H1 (cell line): ENCODE data around the gene TBC1D20. TPM values are rescaled to one million over a fixed set of nuclear protein-coding genes. Genes with fewer than 3 reads are reported as not detected.

Experiments
- CEBPB ChIP-seq: IDR thresholded peaks from 2 replicates; pipeline ENCODE4 v1.6.1; 2012; ENCODE audit warnings: low read depth, low read length
- CHD2 ChIP-seq: IDR thresholded peaks from 2 replicates; pipeline ENCODE4 v1.6.1; 2012; ENCODE audit warnings: low read length, improper control_type of control experiment
- KDM4A ChIP-seq: IDR thresholded peaks from one replicate; pipeline ENCODE4 v1.7.1; 2012; ENCODE audit warnings: low read depth, mild to moderate bottlenecking, moderate library complexity, low read length, inconsistent platforms; ENCODE audit not compliant: severe bottlenecking
- NRF1 ChIP-seq: IDR thresholded peaks from 2 replicates; pipeline ENCODE4 v1.6.1; 2011; ENCODE audit warnings: mild to moderate bottlenecking, low read depth, low read length, improper control_type of control experiment
- PHF8 ChIP-seq: fragments of 200-600 bp; sonication (generic); conservative IDR thresholded peaks from 2 replicates; pipeline ENCODE4 v1.7.1; 2012; ENCODE audit warnings: low read depth, mild to moderate bottlenecking, inconsistent platforms, low read length, moderate library complexity
- POLR2A ChIP-seq, 2 experiments: IDR thresholded peaks; 1 replicate in 1 of 2; 2 replicates in 1 of 2; pipeline ENCODE4 v1.6.1; 2011; ENCODE audit warnings: low read depth in 2 of 2, low read length in 2 of 2, mild to moderate bottlenecking in 2 of 2; ENCODE audit errors: control extremely low read depth in 1 of 2
- SRF ChIP-seq: IDR thresholded peaks from 2 replicates; pipeline ENCODE4 v1.6.1; 2011; ENCODE audit warnings: mild to moderate bottlenecking, low read depth, low read length, moderate library complexity
- TAF1 ChIP-seq: IDR thresholded peaks from 2 replicates; pipeline ENCODE4 v1.6.1; 2011; ENCODE audit warnings: mild to moderate bottlenecking, low read depth, low read length
- TEAD4 ChIP-seq: IDR thresholded peaks from 2 replicates; pipeline ENCODE4 v1.6.1; 2012; ENCODE audit warnings: low read depth, low read length, inconsistent platforms, mixed read lengths
- polyA plus RNA-seq, 7 experiments: library from polyadenylated mRNA; depleted of rRNA in 3 of 7; stranded (reverse) in 5 of 7; unstranded in 2 of 7; fragments of >200 nt in 5 of 7; fragments of 200-250 nt in 2 of 7; gene quantifications; 1 replicate in 5 of 7; 2 replicates in 1 of 7; 4 replicates in 1 of 7; pipeline versions ENCODE4 v1.2.1 to v1.2.3, GENCODE V29; 2011 to 2013; ENCODE audit warnings: missing spikeins in 2 of 7, mixed read lengths in 2 of 7
- total RNA-seq: library from RNA; stranded (reverse); fragmentation: NEBNext Ultra II Directional; extraction: Animal tissue kit (Norgen Biotek cat#: 25700); gene quantifications from 2 replicates; pipeline ENCODE4 v1.2.1, GENCODE V29; 2021
- TF ChIP-seq, protein P1 (sequence below): IDR thresholded peaks from 2 replicates; pipeline ENCODE4 v1.6.1; 2011; ENCODE audit warnings: low read length, improper control_type of control experiment

TBC1D20 gene
- total and polyA plus RNA-seq, 2 of the 8 experiments (the other 6 are each of a cell fraction or from before 2014, with no cell fraction given): 14.5 to 17.1 TPM

DNA sequence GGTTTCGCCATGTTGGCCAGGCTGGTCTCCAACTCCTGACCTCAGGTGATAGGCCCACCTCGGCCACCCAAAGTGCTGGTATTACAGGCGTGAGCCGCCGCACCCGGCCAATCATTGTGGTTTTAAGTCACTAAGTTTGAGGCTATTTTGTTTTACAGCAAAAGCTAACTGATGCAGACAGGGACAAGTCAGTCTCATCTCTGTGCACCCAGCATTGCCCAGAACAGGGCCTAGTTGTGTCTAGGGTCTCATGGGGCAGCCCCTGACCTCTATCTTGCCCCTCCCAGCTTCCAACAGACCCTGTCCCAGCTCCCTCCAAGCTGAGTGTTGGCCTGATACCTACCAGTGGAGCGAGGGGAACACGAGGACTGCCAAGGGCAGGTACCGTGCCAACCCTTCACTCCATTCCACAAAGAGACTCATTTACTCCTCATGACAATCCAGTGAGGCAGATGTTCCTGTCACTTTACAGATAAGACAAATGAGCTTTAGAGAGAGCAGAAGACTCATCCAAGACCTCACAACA lies 63.1 kb downstream of the TBC1D20 start (continued):
- no peak for TF ChIP-seq TEAD4
- no peak for TF ChIP-seq KDM4A
- TF ChIP-seq CEBPB: no peak
- TF ChIP-seq SRF: no peak
- no peak for TF ChIP-seq POLR2A (IDR thresholded peaks at IDR 0.05; ENCODE audit: control extremely low read depth in 1 of 2, low read depth in 2 of 2, low read length in 2 of 2)
- TF ChIP-seq PHF8: no peak
- TF ChIP-seq TAF1: no peak
- TF ChIP-seq NRF1: no peak
- TF ChIP-seq CHD2: no peak
- TF ChIP-seq, protein P1, sequence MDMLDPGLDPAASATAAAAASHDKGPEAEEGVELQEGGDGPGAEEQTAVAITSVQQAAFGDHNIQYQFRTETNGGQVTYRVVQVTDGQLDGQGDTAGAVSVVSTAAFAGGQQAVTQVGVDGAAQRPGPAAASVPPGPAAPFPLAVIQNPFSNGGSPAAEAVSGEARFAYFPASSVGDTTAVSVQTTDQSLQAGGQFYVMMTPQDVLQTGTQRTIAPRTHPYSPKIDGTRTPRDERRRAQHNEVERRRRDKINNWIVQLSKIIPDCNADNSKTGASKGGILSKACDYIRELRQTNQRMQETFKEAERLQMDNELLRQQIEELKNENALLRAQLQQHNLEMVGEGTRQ: no peak
